Measurements from ENCODE around the gene KRTAP4-6. TPM values are rescaled to one million over a fixed set of nuclear protein-coding genes. Genes with fewer than 3 reads are reported as not detected.
"Not testable (repeated sequence)": the region's sequence is repeated elsewhere in the genome, so short reads cannot be mapped to it uniquely, and the experiment has no call there.

Gene KRTAP4-6
- polyA plus RNA-seq, 1 experiment: not detected

DNA sequence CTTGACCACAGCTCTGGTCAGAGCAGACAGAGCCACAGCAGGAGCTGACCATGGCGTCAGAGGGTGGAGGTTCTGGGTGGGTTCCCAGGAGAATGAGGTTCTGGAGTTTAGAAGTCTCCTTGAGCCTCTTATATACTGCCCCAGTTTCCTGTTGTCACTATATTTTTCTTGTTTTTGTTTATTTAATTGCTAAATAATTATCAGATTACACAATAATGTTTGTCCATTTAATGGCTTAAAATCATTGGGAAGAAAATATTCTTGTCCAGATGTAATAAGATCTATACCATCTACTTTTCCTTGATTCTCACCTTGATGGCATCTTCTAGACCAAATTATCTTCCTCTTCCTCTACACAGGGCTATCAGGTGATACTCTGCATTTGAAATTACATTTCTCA is 27.8 kb upstream of the KRTAP4-6 start, which contains the start of gene KRTAP4-3:
Gene KRTAP4-3 (minus strand): TSS at position 101 of the 400 bp plus-strand sequence. CDS start 49 bp downstream, at position 52.
- no peak within 1 kb of the TSS for H3K4me3 ChIP-seq (ENCODE audit: low read depth, low read length)
- TF ChIP-seq, protein P1, sequence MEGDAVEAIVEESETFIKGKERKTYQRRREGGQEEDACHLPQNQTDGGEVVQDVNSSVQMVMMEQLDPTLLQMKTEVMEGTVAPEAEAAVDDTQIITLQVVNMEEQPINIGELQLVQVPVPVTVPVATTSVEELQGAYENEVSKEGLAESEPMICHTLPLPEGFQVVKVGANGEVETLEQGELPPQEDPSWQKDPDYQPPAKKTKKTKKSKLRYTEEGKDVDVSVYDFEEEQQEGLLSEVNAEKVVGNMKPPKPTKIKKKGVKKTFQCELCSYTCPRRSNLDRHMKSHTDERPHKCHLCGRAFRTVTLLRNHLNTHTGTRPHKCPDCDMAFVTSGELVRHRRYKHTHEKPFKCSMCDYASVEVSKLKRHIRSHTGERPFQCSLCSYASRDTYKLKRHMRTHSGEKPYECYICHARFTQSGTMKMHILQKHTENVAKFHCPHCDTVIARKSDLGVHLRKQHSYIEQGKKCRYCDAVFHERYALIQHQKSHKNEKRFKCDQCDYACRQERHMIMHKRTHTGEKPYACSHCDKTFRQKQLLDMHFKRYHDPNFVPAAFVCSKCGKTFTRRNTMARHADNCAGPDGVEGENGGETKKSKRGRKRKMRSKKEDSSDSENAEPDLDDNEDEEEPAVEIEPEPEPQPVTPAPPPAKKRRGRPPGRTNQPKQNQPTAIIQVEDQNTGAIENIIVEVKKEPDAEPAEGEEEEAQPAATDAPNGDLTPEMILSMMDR (IDR thresholded peaks at IDR 0.05; ENCODE audit: insufficient read depth, low read depth, low read length): no peak
- ChIA-PET POLR2A (no interaction called here), CTCF (no interaction called here)
- H3K27me3 ChIP-seq (ENCODE audit: control insufficient read depth, insufficient read depth, low read length): no peaks in the 10 kb centered on the region
- no peak for DNase-seq (ENCODE audit: low read depth)
- H3K36me3 ChIP-seq (ENCODE audit: control insufficient read depth, insufficient read depth, low read length): no peaks in the 10 kb centered on the region

DNA sequence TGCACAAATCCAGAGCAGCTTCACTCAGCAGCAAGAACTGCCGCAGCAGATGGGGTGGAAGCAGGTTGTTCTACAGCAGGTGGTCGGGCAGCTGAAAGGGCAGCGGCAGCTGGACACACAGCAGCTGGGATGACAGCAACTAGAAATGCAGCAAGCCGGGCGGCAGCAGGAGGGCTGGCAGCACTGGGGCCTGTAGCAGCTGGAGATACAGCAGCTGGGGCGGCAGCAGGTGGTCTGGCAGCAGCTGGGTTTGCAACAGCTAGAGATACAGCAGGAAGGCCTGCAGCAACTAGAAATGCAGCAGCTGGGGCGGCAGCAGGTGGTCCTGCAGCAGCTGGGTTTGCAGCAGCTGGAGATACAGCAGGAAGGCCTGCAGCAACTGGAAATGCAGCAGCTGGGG is 27.2 kb upstream of the KRTAP4-6 start:
- no peak for DNase-seq (ENCODE audit: low read depth)
- POLR2A ChIA-PET: no interaction called here
- TF ChIP-seq, protein P1 (IDR thresholded peaks at IDR 0.05; ENCODE audit: insufficient read depth, low read depth, low read length): no peak
- CTCF ChIA-PET: no interaction called here
- Histone ChIP-seq H3K4me3 (ENCODE audit: low read depth, low read length) (no peak overlapping the region), H3K27me3 (ENCODE audit: control insufficient read depth, insufficient read depth, low read length) (no peaks in the 10 kb centered on the region), H3K36me3 (ENCODE audit: control insufficient read depth, insufficient read depth, low read length) (no peaks in the 10 kb centered on the region)

DNA sequence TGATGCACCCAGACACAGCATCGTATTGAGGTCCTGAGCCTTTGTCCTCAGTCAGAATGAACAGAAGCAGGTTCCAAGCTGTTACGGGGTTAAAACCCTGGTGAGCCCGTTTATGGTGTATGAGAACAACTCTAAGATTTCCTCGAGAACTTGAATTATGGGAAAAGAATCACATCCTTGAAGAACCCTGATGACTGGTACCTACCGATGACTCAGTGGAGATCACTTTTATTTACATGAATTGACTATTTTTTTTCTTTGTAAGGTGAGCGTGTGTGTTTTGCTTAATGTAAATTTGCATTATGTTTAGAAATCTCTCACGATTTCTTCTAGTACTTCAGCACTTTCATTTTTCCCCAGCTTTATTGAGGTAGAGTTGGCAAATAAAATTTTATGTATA is 23.5 kb upstream of the KRTAP4-6 start:
- TF ChIP-seq, protein P1 (IDR thresholded peaks at IDR 0.05; ENCODE audit: insufficient read depth, low read depth, low read length): no peak
- no peaks in the 10 kb centered on the region for H3K27me3 ChIP-seq (ENCODE audit: control insufficient read depth, insufficient read depth, low read length)
- ChIA-PET CTCF (no interaction called here), POLR2A (no interaction called here)
- no peaks in the 10 kb centered on the region for H3K36me3 ChIP-seq (ENCODE audit: control insufficient read depth, insufficient read depth, low read length)
- no peak overlapping the region for H3K4me3 ChIP-seq (ENCODE audit: low read depth, low read length)
- DNase-seq (ENCODE audit: low read depth): no peak

DNA sequence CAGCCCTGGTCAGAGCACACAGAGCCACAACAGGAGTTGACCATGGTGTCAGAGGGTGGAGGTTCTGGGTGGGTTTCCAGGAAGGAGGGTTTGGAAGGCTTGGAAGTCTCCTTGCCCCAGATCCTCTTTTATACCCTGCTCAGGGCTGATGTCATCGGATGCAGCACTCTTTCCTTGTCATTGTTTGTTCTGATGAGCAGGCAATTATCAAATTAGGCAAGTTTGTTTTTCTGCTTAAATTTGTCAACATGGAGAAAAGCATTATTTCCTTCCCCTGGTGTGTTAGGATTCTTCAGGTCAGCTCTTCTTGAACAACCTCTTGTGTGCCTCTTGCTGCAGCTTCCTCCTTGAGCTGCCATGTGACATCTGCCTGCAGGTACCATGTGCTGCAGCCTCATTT is 20.3 kb upstream of the KRTAP4-6 start, which contains the start of gene KRTAP4-4:
Gene KRTAP4-4 (minus strand): TSS at position 101 of the 400 bp plus-strand sequence. CDS start 57 bp downstream, at position 44.
- TF ChIP-seq, protein P1 (IDR thresholded peaks at IDR 0.05; ENCODE audit: insufficient read depth, low read depth, low read length): no peak
- H3K36me3 ChIP-seq (ENCODE audit: control insufficient read depth, insufficient read depth, low read length): no peaks in the 10 kb centered on the region
- DNase-seq (ENCODE audit: low read depth): no peak
- no peaks in the 10 kb centered on the region for H3K27me3 ChIP-seq (ENCODE audit: control insufficient read depth, insufficient read depth, low read length)
- ChIA-PET POLR2A (no interaction called here), CTCF (no interaction called here)
- H3K4me3 ChIP-seq (ENCODE audit: low read depth, low read length): no peak within 1 kb of the TSS

DNA sequence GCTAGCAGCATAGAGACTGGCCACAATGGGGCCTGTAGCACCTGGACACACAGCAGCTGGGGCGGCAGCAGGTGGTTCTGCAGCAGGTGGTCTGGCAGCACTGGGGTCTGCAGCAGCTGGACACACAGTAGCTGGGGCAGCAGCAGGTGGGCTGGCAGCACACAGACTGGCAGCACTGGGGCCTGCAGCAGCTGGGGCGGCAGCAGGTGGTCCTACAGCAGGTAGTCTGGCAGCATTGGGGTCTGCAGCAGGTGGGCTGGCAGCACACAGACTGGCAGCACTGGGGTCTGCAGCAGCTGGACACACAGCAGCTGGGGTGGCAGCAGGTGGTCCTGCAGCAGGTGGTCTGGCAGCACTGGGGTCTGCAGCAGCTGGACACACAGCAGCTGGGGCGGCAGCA is 19.8 kb upstream of the KRTAP4-6 start:
- POLR2A ChIA-PET; CTCF ChIA-PET; H3K27me3 ChIP-seq (ENCODE audit: control insufficient read depth, insufficient read depth, low read length); H3K4me3 ChIP-seq (ENCODE audit: low read depth, low read length); DNase-seq (ENCODE audit: low read depth); H3K36me3 ChIP-seq (ENCODE audit: control insufficient read depth, insufficient read depth, low read length): not testable (repeated sequence)

DNA sequence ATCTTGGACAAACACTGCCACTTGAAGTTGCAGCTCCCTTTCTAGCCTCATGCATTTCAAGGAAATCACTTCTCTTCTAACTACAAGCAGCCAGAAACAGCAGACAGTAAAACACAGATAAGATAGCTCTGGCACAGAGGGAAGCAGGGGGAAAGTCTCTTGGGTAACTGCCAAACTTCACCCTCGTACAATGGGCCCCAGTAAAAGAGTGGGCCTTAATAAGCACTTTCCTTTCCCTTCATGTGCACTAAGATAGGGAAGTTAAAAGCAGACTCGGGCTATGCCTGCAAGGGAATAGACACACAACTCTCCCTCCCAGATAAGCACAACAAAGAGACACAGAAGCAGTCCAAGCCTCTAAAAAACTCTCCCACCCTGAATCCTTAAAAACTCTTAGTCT is 13.5 kb upstream of the KRTAP4-6 start:
- ChIA-PET CTCF (no interaction called here), POLR2A (no interaction called here)
- Histone ChIP-seq H3K36me3 (ENCODE audit: control insufficient read depth, insufficient read depth, low read length) (no peaks in the 10 kb centered on the region), H3K4me3 (ENCODE audit: low read depth, low read length) (no peak overlapping the region), H3K27me3 (ENCODE audit: control insufficient read depth, insufficient read depth, low read length) (no peaks in the 10 kb centered on the region)
- TF ChIP-seq, protein P1 (IDR thresholded peaks at IDR 0.05; ENCODE audit: insufficient read depth, low read depth, low read length): no peak
- no peak for DNase-seq (ENCODE audit: low read depth)
